Fibroblast of skin of left quadriceps (primary cell): ENCODE measurements around the gene FAM131A.
"Not testable (repeated sequence)": the region's sequence is repeated elsewhere in the genome, so short reads cannot be mapped to it uniquely, and the experiment has no call there.

Experiments
- DNase-seq, 2 experiments: peaks; one replicate each; pipeline ENCODE4 v3.0.0-alpha.2; 2013; ENCODE audit warnings: low read depth in 2 of 2

Gene FAM131A

DNA sequence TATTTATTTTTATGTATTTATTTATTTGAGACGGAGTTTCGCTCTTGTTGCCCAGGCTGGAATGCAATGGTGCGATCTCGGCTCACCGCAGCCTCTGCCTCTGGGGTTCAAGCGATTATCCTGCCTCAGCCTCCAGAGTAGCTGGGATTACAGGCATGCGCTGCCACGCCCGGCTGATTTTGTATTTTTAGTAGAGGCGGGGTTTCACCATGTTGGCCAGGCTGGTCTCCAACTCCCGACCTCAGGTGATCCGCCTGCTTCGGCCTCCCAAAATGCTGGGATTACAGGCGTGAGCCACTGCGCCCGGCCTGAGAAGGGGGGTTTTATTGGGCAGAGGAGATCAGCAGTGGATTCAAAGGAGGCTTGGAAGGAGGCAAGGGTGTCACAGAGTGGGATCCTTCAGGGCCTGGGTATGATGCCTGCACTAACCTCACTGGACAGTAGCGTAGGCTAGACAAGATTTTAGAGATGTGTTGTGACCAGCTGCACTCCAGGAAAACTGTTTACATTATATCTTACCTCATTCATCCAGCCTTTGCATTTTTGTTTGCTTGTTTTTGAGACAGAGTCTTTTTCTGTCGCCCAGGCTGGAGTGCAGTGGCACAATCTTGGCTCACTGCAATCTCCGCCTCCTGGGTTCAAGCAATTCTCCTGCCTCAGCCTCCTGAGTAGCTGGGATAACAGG is 2.2 kb downstream of the FAM131A start:
- DNase-seq, result not testable (repeated sequence)

DNA sequence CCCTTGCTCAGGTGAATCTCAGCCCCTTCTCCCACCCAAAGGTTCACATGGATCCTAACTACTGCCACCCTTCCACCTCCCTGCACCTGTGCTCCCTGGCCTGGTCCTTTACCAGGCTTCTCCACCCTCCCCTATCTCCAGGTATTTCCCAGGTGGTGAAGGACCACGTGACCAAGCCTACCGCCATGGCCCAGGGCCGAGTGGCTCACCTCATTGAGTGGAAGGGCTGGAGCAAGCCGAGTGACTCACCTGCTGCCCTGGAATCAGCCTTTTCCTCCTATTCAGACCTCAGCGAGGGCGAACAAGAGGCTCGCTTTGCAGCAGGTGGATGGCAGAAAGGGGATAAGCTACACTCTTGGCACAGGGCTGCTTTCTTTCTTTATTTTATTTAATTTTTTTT is 4.5 kb downstream of the FAM131A start:
- no peak for DNase-seq

DNA sequence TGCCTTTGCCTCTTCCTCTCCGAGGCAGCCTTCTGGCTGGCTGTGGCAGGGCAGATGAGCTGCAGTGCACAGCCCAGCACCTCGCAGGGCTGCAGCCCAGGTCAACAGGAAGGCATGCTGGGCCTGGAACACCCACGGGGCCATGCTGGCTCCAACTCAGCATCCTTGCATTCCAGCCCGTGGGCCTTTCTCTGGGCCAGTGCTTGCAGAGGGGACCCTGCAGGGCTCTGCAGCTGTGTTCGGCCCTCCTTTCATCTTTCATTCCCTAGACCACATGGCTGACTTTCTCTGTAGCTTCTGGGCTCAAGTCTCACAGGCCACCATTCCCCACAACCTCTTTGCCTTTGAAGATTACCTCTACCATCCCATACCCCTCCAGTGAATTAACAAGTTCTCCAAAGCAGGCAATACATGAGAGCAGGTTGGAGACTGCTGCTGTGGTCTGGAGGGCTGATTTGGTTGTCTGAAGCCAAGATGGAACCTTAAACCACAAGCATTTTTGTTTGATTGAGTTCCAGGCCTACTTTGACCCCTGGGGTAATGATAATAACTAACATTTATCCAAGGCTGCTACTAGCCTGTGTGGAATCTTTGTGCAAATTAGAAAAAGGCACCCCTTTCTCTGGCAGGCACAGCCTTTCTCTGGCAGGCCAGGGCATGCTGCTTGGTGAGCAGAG is 5.9 kb downstream of the FAM131A start:
- DNase-seq, result no peak

DNA sequence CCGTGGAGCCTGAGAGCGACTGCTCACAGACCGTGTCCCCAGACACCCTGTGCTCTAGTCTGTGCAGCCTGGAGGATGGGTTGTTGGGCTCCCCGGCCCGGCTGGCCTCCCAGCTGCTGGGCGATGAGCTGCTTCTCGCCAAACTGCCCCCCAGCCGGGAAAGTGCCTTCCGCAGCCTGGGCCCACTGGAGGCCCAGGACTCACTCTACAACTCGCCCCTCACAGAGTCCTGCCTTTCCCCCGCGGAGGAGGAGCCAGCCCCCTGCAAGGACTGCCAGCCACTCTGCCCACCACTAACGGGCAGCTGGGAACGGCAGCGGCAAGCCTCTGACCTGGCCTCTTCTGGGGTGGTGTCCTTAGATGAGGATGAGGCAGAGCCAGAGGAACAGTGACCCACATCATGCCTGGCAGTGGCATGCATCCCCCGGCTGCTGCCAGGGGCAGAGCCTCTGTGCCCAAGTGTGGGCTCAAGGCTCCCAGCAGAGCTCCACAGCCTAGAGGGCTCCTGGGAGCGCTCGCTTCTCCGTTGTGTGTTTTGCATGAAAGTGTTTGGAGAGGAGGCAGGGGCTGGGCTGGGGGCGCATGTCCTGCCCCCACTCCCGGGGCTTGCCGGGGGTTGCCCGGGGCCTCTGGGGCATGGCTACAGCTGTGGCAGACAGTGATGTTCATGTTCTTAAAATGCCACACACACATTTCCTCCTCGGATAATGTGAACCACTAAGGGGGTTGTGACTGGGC is 7.3 kb downstream of the FAM131A start:
- no peak for DNase-seq

DNA sequence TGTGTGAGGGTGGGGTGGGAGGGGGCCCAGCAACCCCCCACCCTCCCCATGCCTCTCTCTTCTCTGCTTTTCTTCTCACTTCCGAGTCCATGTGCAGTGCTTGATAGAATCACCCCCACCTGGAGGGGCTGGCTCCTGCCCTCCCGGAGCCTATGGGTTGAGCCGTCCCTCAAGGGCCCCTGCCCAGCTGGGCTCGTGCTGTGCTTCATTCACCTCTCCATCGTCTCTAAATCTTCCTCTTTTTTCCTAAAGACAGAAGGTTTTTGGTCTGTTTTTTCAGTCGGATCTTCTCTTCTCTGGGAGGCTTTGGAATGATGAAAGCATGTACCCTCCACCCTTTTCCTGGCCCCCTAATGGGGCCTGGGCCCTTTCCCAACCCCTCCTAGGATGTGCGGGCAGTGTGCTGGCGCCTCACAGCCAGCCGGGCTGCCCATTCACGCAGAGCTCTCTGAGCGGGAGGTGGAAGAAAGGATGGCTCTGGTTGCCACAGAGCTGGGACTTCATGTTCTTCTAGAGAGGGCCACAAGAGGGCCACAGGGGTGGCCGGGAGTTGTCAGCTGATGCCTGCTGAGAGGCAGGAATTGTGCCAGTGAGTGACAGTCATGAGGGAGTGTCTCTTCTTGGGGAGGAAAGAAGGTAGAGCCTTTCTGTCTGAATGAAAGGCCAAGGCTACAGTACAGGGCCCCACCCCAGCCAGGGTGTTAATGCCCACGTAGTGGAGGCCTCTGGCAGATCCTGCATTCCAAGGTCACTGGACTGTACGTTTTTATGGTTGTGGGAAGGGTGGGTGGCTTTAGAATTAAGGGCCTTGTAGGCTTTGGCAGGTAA is 8.1 kb downstream of the FAM131A start:
- no peak for DNase-seq

DNA sequence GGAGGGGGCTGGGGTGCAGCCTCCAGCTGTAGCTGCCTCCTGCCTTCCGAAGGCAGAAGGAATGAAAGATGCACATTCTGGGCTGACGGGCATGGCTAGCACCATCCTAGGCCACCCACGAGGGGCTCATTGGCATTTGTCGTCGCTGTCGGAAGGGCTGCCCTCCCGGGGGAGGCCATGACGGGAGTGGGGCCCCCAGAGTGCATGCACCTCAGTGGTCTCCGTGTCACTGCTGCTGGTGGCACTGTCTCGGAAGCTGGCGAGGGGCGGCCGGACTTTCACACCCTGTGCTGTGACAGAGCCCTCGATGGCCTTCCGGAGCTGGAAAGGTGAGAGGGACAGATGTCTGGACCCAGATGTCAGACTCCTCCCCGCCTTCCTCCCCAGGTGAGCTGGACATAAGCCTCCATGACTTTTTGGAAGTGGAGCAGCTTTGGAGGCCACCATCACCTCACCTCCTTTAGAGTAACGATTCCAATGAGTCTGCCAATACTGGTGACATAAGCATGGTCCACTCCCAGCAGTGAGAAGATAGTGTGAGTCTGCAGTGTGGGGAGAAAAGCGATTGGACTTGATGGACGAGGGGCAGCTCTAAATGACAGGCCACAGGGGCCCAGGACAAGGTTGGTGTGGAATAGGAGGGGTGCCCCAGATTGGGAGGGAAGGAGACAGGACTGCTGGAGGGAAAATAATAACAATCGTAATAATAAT is 9.2 kb downstream of the FAM131A start:
- DNase-seq, result no peak

DNA sequence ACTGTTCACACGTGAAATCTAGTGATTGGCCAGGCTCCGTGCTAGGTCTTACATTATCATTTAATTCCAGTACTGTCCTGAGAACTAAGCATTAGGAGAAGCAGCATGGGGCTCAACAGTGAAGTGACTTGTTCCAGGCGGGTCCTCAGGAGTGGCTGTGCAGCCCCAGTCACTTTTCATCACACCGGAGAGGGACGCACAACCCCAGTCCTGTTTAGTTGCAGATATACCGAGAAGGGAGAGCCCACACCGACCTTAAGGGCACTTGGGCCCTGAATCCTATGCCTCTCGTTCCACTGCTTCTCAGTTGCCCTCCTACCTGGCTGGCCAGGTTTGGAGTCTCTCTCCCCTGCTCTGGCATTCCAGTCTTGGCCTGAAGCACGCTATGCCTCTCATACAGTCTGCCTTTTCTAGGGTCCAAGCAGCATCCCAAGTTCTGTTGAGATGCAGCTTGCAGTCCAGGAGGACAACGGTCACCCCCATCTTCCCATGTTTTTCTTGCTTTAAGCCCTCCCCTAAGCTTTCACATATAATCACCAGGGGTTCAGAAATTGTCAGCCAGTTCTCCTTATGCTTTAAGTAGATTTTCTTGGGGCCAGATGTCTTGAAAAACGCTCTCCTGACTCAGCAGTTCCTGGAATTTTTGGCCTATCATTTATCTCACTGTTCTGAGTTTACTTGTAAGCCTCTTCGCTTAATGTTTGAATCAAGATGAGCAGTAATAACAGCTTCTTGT is 10.1 kb downstream of the FAM131A start:
- DNase-seq, result no peak

DNA sequence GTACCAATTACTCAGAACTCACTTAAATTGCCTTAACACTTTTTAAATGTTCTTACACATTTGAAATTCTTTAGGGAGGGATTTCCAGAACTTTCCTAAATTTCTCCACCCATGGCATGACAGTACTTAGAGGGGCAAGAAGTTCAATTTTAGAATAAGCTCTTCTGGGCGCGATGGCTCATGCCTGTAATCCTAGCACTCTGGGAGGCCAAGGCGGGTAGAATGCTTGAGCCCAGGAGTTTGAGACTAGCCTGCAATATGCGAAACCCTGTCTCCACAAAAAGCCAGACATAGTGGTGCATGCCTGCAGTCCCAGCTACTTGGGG is 10.6 kb downstream of the FAM131A start:
- no peak for DNase-seq

DNA sequence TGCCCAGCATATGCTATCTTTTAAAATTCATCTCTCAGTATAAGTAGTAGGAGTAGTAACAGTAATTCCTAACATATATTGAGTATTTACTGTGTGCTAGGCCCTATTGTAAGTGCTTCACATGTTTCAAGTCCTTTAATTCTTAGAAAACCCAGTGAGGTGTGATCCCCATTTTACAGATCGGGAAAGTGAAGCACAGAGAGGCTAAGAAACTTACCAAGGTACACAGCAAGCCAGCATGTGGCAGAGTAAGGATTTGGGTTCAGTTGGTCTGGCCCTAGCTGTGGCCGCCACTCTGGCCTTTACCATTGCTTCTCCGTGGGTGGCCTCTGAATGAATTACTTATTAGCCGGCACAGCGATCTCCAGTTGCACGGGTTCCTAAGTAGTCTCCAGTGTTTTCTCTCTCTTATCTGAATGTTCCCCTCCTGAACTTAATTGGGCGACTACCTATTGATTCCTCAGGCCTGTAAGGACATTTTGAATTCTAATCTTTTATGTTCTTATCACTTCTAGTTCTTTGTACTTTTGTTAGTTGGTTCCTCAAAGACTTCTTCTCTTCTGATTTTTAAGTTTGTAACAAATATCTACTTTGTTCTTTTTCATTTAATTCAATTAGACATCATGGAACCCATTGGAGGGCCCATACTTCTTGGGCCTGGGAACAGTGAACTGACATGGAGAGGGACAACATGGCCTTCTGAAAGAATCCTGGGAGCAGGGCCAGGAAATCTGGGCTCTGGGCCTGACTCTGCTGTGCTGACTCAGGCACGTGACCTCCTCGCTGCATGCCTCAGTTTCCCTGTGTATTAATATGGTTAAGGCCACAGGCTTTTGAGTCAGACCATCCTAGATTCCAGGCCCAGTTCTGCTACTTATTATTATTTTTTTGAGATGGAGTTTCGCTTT is 12.4 kb downstream of the FAM131A start:
- no peak for DNase-seq

DNA sequence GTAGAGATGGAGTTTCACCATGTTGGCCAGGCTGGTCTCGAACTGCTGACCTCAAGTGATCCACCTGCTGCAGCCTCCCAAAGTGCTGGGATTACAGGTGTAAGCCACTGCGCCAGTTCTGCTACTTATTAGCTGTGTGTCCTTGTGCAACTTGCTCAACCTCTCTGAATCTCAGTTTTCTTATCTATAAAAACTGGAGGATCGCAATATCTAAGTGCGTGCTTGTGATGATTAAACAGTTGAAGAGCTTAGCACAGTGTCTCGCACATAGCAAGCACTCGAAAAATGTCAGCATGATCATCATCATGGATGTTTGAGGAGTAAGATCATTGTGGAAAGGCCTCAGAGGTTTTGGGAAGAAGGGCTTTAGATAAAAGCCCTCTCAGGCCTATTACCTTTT is 13.2 kb downstream of the FAM131A start:
- DNase-seq, result no peak

DNA sequence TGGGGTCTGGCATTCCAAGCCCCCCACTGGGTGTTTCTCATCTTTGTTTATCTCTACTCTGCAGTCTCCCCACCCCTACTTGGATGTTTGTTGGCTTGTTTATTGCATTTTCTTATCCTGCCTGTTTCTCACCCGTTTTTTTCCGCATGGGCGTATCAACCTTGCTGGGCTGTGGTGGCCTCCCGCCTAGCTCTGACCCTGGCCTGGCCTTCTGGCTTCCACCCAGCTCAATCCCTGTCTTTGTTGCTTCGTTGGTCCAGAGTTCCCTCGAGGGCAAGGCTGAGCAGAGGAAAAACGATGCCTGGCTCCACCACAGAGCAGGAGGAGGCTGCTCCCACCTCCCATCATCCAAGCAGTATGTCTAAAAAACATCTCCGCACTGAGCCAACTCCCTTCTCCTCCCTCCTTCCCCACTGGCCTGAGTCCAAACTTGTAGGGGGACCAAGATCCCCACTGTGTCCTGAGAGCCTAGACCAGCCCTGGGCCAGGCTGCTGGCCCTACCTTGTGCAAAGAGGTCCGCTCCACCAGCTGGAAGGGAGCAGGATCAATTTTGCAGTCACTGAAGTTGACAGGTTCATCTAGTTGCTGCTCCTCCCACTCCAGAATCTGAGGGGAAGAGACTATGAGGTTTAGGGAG is 14.2 kb downstream of the FAM131A start:
- no peak for DNase-seq

DNA sequence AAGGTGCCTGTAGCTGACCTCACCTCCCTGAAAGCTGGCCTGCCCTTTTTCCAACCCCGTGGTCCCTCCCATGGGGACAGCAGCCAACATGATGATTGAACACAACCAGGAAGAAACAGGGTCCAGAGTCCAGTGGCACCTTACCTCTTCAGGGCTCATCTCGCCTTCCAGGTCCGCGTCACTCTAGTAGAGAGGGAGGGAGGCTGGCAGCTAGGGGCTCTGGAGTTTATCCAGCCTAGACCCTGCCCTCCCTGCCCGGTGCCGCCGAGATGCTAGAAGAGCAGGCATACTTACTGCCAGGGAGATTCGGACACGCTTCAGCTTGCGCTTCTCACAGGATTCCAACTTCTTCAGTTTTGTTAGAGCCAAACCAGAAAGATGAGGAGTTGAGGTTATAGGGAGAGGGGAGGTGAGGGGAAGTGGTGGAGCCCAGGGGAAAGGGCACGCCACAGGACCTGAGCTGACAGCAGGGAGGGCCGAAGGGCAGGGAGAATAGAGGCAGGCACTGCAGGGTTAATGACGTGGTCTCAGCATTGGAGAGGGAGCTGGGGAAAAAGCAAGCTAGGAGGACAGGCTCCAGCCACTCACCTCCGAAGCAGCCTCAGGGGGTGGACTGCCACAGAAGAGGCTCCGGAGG is 14.9 kb downstream of the FAM131A start:
- no peak for DNase-seq

DNA sequence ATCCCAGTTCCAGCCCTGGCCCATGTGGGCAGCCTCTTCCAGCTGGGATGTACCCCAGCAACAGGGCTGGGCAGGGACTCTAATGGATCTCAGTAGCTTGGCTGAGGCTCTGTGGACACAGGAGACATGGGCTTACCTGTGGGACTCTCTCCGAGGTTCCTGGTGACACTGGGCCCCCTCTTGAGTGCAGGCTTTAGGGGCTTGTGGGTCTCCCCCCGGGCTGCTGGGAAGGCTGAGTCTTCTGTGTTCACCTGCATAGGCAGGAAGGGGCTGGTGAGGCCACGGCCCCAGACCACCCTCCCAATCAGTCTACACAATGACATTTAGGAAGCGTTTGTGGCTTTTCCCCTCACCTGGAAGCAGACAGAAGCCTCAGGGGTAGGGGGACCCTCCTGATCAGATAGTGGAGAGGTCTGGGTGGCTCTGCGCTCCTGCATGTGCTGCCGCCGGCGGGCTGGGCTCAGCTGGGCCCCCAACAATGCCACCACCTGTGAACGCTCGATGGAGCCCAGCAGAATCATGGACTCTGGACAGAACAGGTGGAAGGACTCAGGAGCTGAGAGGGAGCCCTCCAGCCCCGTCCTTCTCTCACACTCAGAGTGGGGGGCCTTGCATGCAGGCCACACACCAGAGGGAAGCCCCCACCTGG is 15.6 kb downstream of the FAM131A start:
- DNase-seq, result no peak

DNA sequence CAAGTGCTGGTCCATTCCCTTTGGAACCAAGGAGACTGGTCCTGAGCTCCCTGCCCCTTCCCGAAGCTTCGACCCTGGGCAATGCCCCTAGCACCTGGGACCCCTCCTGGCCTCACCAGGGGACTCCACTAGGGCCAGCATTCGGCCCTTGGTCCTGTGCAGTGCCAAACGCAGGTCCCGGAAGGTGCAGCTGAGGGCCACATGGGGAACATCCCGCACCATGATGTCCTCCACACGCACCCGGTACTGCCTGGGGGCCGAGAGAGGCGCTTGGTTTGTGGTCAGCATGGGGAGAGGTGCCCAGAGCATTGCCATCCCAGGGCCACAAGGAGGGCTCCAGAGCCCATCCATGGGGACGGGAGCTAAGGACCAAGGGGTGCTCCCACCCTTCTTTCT is 16.1 kb downstream of the FAM131A start:
- no peak for DNase-seq

DNA sequence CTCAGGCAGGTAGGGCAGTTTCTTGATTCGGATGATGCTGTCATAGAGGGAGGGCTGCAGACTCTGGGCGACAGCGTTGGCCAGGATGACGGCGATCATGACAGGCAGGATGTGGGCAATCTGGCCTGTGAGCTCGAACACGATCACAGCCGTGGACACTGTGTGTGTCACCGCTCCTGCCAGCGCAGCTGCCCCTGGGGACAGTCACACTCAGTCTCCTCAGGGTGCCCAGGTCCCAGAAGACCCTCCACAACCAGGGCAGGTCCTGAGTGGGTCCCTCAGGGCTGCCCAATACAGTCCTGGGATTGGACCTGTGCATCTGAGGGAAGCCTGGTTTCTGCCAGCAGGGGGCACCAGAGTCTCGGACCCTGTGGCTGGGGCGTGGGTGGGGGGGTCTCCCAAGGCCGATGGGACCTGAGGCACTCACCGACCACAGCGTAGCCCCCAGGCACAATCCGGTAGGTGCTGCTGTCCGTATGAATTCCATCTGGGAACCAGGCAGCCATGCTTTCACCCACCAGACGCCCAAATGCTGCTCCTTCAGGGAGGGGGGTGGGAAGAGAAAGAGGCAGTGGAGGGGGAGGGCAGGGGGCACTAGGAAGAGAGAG is 16.8 kb downstream of the FAM131A start:
- no peak for DNase-seq

DNA sequence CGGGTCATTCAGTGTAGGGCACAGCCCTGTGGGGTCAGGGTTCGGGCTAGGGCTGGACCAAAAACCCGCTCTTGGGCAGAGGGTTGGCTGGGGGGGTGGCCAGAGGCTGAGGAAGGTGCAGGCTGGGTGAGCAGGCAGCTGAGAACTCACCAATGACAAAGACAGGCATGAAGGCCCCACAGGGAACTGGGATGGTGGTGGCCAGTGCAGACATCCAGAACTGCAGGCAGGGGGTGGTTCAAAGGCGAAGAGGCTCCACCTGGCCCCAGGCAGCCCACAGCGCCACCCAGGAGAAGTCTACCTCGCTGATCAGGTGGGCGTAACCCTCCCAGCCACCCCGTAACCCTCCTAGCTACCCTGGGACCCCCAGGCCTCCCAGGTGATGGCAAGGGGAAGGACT is 17.4 kb downstream of the FAM131A start:
- DNase-seq, result no peak

DNA sequence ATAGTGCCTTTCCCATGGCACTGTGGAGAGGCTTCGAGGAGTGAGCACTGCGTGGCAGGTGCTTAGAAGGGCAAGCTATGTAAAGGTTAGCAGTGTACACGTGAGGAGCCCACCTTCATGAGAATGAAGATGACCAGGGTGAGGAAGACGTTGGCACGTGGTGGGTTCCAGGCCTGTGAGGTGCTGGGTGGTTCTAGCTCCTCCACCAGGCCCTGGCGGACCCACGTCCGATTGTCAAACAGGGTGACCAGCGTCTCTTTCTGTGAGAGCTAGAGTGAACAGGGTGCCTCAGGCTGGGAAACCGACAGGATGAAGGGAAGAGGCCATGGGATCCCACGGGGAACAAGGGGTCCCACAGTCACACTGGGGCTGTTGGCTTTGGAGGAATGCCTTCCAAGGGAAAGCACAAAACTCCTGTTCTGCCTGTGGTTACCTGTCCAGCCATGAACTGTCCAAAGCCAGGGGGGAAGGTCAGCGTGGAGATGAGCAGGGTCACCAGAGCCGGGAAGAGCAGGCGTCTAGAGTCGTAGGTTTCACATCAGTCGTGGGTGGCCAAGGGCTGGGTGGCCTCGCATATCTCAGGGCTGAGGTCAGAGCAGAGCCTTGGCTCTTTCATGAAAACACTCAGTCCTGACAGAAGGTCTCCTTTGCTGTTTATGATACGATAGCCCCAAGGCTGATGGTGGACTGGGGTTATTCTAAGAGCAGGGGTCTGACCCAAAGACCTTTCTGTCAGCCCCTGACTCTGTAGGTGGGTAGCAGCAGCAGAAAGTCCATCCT is 18.1 kb downstream of the FAM131A start:
- no peak for DNase-seq
